ENCODE measurements around the gene RNF183.
"Not testable (repeated sequence)": the region's sequence is repeated elsewhere in the genome, so short reads cannot be mapped to it uniquely, and the experiment has no call there.

RNF183 gene

DNA sequence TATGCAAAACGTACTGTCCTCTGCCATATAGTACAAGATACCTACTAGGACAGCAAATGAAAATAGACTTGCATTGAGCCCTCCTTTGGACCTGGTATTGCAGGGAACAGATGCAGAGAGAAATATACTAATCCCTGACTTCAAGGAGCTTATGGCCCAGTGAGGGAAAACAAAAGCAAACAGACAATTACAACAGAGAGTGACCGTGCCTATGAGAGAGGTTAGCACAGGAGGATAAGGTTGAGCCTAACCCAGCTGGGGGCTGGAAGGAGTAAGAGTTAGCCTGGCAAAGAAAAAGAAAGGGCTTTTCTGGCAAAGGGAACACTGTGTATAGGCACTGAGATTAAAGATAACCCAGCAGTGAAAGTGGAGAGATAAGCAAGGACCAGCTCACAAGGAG is 33.3 kb downstream of the RNF183 start:
- no peak for DNase-seq

DNA sequence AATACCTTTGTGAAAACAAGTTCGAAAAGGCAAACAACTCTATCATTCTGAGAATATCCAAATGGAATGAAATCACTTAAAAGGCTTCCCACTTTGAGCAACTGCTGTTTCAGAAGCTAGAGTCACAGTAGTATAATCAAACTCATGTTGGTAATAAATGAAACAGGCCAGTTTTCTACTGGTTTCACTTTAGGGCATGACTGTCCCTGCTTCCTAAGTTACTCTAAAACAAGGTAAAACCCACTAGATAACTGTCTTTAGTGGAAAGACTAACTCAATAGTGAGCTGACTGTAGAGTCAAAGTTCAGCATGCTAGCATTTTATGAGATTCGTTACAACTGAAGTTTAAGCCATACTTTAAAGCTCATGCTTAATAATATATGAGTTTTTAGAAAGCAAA is 33.8 kb downstream of the RNF183 start:
- no peak for DNase-seq

DNA sequence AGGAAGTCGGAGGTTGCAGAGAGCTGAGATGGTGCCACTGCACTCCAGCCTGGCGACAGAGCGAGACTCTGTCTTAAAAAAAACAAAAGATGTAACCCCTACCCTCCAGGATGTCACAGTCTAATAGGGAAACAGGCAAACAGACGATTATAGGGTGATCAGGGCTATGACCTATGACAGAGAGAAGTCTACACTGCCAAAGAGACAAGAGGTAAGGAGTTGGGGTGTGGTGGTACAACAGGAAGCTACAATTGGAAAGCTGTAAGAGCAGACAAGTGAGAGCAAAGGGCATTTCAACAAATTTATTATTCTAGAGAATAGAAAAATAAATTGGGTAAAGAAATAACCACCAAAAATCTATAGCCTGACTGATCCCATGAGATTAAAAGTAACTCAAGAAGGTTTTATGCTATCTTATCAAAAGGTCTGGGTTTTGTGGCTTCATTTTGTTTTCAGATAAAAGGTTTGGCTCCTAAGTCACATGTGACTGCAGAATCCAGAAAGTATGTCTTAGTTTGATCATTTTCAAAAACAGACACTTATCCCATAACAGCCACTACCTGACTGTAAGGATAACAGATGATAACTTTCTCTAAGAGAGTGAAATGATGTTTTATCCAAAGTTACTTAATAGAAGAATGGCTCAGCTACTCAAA is 35.1 kb downstream of the RNF183 start:
- no peak for DNase-seq

DNA sequence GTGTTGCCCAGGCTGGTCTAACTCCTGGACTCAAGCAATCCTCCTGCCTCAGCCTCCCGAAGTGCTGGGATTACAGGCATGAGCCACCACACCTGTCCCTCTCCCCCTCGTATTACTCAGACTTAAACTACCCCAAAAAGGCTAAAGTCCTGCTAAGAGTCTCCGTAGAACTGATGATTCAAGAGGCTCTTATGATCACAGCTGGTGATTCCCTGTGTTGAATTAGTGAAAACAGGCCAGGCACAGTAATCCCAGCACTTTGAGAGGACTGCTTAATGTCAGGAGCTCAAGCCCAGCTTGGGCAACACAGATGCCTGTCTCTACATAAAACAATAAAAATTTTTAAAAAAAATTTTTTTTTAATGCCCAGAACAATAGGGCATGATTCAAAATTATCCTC is 37.0 kb downstream of the RNF183 start:
- DNase-seq, result no peak

DNA sequence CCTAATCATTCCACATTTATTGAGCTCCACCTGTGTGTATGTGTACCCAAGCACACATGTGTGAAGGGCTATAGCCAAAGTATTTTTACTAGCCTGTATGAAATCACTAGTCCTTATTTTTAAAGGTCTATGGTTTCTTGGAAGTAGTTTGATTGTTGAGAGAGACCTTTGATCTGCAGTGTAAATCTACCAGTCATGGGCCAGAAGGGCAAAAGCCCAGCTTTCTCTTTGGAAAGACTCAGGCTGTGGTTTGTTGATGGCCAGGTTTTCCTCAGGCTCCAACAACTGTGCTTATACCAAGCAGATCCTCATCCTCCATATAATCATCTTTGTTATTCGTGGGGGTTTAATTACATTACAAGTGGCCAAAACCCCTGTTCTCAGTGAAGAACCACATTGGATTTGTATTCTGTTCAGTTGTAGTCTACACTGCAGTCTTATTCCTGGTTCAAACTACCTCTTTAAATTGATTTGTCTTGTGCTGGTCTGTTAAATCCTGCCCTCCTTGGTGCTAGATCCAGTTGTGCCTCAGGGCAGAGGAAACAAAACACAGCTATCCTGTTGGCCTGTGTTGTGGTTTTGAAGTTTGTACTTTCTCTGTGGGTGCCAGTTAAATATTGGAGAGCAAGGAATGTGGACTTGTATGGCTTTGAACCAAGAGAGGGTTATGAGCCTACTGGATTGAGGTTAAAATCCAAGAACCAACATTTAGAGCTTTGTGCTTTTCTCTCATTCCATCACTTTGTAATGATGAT is 41.1 kb downstream of the RNF183 start:
- no peak for DNase-seq

DNA sequence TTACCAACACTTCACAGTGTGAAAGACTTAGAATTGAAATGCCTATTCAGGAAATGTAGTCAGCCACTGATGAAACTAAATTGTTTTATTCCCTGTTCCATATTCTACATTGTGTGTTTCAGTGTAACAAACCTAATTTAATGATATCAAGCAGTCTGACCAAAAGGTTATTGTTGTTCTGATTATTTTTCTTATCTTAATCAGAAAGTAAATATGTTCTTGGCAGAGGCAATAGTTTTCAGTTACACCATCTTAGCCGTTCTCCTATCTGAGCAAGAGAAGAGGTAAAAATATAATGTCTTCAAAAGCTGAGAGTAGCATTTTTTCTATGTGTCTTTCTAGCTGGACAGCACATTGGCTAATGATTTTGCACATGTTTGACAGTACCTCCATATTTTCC is 44.9 kb downstream of the RNF183 start:
- DNase-seq, result no peak

DNA sequence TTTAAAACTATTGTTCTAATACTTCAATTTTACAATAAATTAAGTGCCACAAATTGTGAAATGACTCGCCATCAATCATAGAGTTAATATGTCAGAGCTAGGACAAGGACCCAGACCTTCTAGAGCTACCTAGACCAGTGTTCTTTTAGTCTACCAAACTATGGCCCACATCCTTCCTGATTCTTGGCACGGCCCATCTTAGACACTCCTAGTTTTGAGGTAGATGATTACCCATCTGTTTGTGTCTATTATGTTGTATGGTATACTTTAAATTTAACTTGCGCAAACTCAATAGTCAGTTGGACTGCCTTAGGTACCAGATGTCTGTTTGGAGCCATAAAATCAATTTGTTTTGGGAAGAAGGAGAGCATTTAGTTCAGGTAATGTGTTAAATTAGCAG is 45.3 kb downstream of the RNF183 start:
- DNase-seq, result no peak

DNA sequence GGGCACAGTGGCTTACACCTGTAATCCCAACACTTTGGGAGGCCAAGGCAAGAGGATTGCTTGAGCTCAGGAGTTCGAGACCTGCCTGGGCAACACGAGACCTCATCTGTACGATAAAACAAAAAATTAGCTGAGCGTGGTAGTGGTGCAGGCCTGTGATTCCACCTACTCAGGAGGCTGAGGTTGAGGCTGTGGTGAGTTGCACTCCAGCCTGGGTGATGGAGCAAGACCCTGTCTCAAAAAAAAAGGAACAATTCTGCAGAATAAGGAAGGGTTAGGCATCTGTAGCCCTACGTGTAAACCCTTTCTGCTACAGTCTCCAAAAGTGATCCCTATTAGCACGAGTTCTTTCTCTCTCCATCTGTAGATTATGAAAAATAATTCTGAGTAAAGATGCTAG is 47.7 kb downstream of the RNF183 start:
- no peak for DNase-seq

DNA sequence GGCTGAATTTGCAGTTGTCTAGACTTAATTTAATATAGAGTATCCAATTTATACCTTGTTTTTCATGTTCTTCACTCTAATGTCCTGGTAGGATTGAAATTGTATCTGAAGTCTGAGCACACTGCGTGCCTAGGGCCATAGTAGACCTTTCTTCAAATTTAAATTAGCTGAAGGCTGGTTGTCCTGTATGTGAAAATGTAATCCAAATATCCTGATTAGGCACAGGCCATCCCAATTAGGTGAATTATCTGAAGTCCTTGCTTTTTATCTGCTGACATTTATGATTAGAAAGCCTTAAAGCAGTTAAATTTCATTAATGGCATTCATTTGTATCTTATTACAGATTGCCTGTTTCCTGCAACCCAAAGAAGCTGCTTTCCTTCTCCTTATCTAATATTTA is 48.2 kb downstream of the RNF183 start:
- no peak for DNase-seq

DNA sequence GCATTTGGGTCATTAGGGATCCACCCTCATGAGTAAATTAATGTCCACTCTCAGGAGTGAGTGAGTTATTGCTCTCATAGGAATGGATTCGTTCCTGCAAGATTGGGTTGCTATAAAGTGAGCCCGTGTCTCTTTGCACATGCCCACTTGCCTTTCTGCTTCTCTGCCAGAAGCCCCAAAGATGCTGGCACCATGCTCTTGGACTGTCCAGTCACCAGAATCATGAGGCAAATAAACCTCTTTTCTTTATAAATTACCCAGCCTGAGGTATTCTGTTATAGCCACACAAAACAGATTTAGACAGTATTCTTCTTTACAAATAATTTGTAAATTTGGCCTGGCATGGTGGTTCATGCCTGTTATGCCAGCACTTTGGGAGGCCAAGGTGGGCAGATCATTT is 52.4 kb downstream of the RNF183 start:
- DNase-seq, result no peak

DNA sequence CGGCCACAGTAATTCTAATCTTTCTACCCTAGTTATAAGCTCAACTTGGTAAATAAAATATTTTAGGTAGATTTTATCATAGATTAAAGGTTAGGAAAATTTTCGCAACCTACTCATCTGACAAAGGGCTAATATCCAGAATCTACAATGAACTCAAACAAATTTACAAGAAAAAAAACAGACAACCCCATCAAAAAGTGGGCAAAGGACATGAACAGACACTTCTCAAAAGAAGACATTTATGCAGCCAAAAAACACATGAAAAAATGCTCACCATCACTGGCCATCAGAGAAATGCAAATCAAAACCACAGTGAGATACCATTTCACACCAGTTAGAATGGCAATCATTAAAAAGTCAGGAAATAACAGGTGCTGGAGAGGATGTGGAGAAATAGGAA is 53.5 kb downstream of the RNF183 start:
- DNase-seq, result not testable (repeated sequence)

DNA sequence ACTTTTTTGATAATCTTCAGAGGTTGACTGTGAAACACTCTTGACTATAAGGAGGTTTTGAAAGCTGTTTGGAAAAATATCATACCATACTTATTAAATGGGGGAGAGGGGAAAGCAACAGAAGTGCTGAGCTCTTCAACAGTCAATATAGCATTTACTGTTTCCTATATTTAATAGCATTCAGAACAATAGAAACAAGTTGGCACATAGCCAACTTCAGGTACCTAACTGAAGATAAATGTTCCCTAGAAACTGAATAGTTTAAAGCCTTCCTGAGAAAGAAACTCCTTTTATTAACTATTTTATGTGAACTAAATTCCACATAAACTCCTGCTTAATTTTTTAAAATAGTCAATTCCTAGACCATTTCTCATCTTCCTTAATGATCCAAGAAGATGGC is 55.5 kb downstream of the RNF183 start:
- no peak for DNase-seq
